B cell (primary cell): ENCODE results near the gene RNF17.

Experiments
- CTCF ChIP-seq: fragments of 200-600 bp; IDR thresholded peaks from one replicate; pipeline ENCODE4 v1.8.0; 2022; ENCODE audit warnings: antibody characterized with exemption, mild to moderate bottlenecking
- EZH2 ChIP-seq: IDR thresholded peaks from 2 replicates; pipeline ENCODE4 v1.6.1; 2012; ENCODE audit warnings: borderline replicate concordance, low read depth, mild to moderate bottlenecking, moderate library complexity, low read length; ENCODE audit not compliant: insufficient read depth, poor library complexity, severe bottlenecking

- TF ChIP-seq EZH2 = no peak
- TF ChIP-seq CTCF = no peak
Measured at GRCh38 chr13:24888291-24888931, 124.4 kb downstream of the RNF17 start.
